Astrocyte of the hippocampus (primary cell): Measurements from ENCODE around the gene UBE2R2.
"Not testable (repeated sequence)": the region's sequence is repeated elsewhere in the genome, so short reads cannot be mapped to it uniquely, and the experiment has no call there.

Source experiments
- DNase-seq: peaks from one replicate; pipeline ENCODE4 v3.0.0; 2011; ENCODE audit warnings: low read depth, low spot score

The UBE2R2 gene, protein sequence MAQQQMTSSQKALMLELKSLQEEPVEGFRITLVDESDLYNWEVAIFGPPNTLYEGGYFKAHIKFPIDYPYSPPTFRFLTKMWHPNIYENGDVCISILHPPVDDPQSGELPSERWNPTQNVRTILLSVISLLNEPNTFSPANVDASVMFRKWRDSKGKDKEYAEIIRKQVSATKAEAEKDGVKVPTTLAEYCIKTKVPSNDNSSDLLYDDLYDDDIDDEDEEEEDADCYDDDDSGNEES

GRCh38 chr9:33816327-33817252 lies at the start of gene UBE2R2:
Gene UBE2R2 (plus strand): TSS chr9:33817160. CDS start chr9:33817758, 598 bp downstream.
- DNase-seq: peak; percentile 98

DNA sequence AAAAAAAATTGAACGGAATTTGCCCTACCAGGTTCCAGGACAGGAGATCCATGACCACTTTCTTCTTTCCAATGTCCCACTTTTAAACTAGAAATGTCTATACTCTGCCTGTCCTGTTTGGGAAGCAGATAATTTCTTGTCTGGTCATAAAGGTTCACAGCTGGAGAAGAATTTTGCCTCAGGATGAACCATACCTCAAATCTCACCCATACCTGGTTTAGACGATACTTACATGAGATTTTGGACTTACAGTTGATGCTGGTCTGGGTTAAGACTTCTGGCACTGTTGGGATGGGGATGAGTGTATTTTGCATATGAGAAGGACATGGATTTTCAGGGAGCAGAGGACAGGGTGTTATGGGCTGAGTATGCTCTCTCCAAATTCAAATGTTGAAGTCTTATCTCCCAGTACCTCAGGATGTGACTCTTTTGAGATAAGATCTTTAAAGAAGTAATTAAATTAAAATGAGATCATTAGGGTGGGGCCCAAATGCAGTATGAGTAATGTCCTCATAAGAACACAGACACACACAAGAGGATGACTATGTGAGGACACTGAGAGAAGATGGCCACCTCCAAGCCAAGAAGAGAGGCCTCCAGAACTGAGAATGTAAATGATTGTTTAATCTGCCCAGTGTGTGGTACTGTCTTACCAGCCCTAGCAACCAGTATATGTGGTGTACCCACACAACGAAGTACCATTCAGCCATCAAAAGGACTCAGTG lies 46.6 kb upstream of the UBE2R2 start:
- DNase-seq: not testable (repeated sequence)

DNA sequence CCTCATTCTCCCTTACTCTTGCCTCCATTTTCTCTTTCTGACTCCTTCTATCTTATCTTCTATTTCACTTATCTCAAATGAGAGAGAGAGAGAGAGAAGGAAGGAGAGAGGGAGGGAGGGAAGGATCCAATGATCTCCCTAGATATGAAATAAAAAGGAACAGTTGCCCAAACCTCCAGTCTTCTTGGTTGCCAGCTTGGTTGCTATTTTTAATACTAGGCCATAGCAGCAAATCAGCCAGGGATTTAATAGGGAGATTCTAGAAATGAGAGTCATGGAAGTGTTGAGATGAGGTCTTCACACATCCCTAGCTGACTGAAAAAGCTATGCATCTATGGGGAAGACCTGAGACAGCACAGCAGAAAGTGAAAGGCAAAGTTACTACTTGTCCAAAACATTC lies 43.8 kb upstream of the UBE2R2 start:
- DNase-seq: not testable (repeated sequence)

DNA sequence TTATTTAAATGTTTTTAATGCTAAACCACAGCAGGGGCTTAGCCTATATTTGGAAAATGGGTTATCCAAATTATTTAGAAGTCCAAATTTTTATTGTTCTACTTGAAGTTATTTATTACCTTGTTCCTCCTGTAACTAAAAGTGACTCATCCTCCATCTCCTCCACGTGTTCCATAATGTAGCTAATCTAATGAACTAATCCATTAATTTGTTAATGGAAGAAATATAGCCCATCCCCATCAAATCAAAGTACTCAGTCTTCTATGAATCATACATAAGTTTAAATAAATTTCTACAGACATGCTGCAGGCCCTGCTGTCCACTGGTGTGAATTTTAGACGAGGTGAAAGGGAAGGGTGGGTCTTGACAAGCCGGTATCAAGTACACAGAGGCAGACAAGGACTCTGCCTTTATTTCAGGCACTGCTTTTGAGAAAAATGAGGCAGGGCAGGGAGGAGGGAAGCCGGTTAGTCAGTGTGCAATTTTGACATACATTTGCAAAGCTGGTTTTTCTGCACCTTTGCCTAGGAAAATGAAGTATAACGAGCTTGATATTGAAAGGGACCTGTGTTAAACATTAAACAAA lies 42.8 kb upstream of the UBE2R2 start:
- DNase-seq: not testable (repeated sequence)

DNA sequence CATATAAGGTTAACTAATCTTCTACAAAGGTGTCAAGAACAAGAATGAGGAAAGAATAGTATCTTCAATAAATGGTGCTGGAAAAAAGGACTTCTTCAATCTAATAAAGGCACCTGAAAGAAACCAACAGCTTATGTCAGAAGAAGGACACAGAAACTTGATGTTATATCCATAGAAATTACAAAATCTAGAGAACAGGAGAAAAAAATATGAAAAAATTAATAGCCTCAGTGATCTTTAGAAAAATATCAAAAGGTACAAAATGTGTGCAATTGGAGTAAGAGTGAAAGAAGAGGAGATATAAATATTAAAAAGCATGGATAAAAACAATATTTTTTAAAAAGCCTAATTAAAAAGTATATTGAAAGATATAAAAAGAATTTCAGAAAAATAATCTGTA lies 40.4 kb upstream of the UBE2R2 start:
- no peak for DNase-seq

DNA sequence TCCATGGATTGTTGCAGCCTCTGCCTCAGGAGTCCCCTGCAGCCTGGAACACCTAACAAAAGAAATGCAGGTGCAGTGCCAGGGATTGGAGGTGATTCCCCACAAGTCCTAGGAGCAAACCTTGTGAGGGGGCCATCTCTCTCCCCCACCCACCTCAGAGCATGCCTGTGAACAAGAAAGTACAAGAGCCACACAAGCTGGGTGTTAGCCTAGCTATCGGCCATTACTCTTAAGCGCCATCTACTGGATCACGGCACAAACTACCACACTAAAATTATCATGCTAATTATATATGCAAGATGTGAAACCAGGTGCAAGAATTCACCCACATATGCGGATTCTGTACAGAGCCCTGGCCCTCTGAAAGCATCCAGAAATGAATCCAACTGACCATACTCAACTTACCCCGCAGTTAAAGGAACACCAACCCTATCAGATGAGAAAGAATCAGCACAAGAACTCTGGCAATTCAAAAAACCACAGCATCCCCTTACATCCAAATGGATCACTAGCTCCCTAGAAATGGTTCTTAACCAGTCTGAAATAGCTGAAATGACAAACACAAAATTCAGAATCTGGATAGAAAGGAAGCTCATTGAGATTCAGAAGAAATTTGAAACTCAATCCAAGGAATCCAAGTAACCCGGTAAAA lies 38.1 kb upstream of the UBE2R2 start:
- peak; percentile 72 for DNase-seq

GRCh38 chr9:33780276-33780675 lies 36.7 kb upstream of the UBE2R2 start:
- DNase-seq: no peak

DNA sequence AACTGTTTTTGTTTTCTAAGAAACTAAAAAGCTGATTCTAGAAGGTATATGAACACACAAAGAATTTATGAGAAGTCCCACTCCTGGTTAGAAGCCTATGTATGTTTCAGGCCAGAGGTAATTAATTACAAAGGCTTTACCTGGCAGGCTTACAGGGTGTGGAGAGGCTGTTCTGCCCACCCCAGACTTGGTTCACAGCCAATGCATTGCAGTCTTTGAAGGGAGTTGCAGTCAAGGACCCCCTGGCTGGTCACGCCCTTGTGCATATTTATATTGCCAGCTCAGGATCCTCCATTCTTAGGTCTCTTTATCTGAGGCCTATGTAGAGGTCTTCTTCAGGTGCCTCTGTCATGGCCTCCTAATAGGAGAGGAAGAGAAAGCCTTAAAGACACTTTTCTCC lies 35.2 kb upstream of the UBE2R2 start:
- no peak for DNase-seq

GRCh38 chr9:33782395-33783152 lies 34.4 kb upstream of the UBE2R2 start:
- DNase-seq: peak; percentile 75

GRCh38 chr9:33785914-33786313 lies 31.0 kb upstream of the UBE2R2 start:
- peak; percentile 28 for DNase-seq

DNA sequence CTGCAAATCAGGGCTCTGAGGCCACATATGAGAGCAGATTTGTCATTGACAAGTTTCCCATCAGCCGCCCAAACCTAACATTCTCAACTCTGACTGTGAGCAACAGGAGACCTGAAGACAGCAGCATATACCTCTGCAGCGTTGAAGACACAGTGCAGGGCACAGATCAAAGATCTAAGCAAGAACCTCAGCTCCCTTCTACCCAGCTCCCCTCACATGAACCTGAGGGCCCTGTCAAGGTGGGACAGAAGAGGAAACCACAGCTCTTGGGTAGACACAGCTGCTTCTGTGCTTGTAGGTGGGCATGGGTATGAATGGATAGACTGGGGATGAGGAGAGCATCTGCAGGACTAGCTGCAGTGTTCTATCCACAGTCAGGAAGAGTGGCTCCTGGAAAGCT lies 30.3 kb upstream of the UBE2R2 start:
- DNase-seq: no peak

GRCh38 chr9:33787839-33788238 lies 29.1 kb upstream of the UBE2R2 start:
- no peak for DNase-seq

- DNase-seq: not testable (repeated sequence)
Measured at GRCh38 chr9:33789429-33789828, 27.5 kb upstream of the UBE2R2 start.

GRCh38 chr9:33791117-33791516 lies 25.8 kb upstream of the UBE2R2 start:
- DNase-seq: no peak

DNA sequence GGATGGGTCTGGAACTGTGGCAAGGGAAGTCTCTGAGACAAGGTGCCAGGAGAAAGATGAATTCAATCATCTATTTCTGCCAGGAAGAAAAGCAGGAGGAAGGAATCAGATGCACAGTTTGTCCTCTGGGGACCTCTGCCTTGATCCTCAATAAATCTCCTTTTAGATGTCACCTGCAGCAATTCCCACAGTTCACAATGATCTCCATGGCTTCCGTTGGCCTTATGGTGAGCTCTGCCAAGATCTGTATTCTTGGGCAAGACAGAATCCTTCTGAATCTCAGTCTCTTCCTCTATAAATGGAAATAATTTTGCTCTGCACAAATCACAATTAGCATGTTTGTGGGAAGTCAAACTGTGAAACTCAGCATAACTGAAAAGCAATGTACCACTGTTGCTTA lies 23.5 kb upstream of the UBE2R2 start:
- DNase-seq: not testable (repeated sequence)

- DNase-seq: no peak
Measured at GRCh38 chr9:33794560-33794959, 22.4 kb upstream of the UBE2R2 start.

- no peak for DNase-seq
Measured at GRCh38 chr9:33795281-33795680, 21.7 kb upstream of the UBE2R2 start, which contains the start of gene PRSS3. Gene PRSS3 (plus strand): TSS chr9:33795561. CDS start chr9:33795574, 13 bp downstream.

- DNase-seq: no peak
Measured at GRCh38 chr9:33795819-33796218, 21.1 kb upstream of the UBE2R2 start.

- DNase-seq: not testable (repeated sequence)
Measured at GRCh38 chr9:33796679-33797078, 20.3 kb upstream of the UBE2R2 start.

GRCh38 chr9:33797837-33798236 lies 19.1 kb upstream of the UBE2R2 start:
- no peak for DNase-seq
